Esophagus muscularis mucosa (tissue), 4 donors: Measurements from ENCODE around the gene PAK4.

Experiments
- EP300 ChIP-seq: sonication (generic); formaldehyde crosslinking; IDR thresholded peaks from one replicate; pipeline ENCODE4 v1.6.1; 2017; ENCODE audit warnings: antibody characterized with exemption
- POLR2A ChIP-seq: fragments of 450-650 bp; IDR thresholded peaks from one replicate; pipeline ENCODE4 v1.6.1; 2017; ENCODE audit warnings: antibody characterized with exemption, moderate library complexity, mild to moderate bottlenecking, low read depth
- POLR2AphosphoS5 ChIP-seq, 2 donors: sonication (generic); formaldehyde crosslinking; IDR thresholded peaks; one replicate each; pipeline ENCODE4 v1.6.1; 2017; ENCODE audit warnings: antibody characterized with exemption in 2 of 2
- TF ChIP-seq, protein P1 (sequence below), 3 experiments: fragments of 200-600 bp in 2 of 3; fragments of 450-650 bp in 1 of 3; sonication (generic) in 2 of 3; IDR thresholded peaks; one replicate each; pipeline ENCODE4 v1.5.1; 2017 to 2019; ENCODE audit warnings: antibody characterized with exemption in 3 of 3, mild to moderate bottlenecking in 2 of 3, moderate library complexity in 1 of 3

DNA sequence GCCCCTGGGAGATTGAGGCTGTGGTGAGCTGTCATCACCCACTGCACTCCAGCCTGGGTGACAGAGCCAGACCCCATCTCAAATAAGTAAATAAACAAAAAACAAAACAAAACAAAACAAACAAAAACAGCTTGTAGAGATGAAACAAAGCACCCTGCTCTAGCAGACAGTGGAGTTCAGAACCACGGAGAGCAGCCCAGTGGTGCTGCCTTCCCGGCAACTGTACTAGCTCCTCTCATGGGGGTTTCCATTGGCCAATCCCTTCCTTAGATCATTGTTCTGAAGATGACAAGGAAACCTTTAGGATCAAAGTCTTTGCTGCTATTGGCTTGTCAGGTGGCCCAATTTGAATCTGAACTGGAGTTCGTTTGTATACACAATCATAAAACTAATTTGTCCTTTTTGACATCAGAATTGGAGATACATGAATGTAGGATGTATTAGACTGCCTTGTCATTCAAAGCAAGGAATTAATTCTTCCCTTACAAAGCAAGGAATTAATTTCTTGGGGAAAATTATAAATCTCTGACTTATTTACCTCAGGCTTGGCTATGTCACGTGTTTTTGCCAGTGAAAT is 98.2 kb downstream of the PAK4 start:
- TF ChIP-seq, protein P1, sequence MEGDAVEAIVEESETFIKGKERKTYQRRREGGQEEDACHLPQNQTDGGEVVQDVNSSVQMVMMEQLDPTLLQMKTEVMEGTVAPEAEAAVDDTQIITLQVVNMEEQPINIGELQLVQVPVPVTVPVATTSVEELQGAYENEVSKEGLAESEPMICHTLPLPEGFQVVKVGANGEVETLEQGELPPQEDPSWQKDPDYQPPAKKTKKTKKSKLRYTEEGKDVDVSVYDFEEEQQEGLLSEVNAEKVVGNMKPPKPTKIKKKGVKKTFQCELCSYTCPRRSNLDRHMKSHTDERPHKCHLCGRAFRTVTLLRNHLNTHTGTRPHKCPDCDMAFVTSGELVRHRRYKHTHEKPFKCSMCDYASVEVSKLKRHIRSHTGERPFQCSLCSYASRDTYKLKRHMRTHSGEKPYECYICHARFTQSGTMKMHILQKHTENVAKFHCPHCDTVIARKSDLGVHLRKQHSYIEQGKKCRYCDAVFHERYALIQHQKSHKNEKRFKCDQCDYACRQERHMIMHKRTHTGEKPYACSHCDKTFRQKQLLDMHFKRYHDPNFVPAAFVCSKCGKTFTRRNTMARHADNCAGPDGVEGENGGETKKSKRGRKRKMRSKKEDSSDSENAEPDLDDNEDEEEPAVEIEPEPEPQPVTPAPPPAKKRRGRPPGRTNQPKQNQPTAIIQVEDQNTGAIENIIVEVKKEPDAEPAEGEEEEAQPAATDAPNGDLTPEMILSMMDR (IDR thresholded peaks at IDR 0.05), result no peak
- TF ChIP-seq POLR2A, result no peak
- no peak for TF ChIP-seq POLR2AphosphoS5 (IDR thresholded peaks at IDR 0.05)
- TF ChIP-seq EP300, result no peak
